Breast epithelium (tissue), 4 donors: Measurements from ENCODE around the gene SLC1A7. TPM values are rescaled to one million over a fixed set of nuclear protein-coding genes. Genes with fewer than 3 reads are reported as not detected.

Source experiments
- DNase-seq, 2 donors: peaks; one replicate each; pipeline ENCODE4 v3.0.0-alpha.2; 2019; ENCODE audit warnings: low spot score in 2 of 2
- H3K27ac ChIP-seq, 2 donors: fragments of 200-600 bp; sonication (generic) in 1 of 2; one replicate each; pipeline ENCODE4 v1.5.1; 2016 to 2019; ENCODE audit warnings: mild to moderate bottlenecking in 1 of 2
- H3K27me3 ChIP-seq, 2 donors: fragments of 200-600 bp; sonication (generic) in 1 of 2; one replicate each; pipeline versions ENCODE4 v1.5.1 to v1.6.0; 2017 to 2019; ENCODE audit warnings: control low read depth in 1 of 2, mild to moderate bottlenecking in 1 of 2
- H3K36me3 ChIP-seq: fragments of 200-600 bp; one replicate; pipeline ENCODE4 v1.5.1; 2019
- H3K4me1 ChIP-seq, 2 donors: fragments of 200-600 bp; sonication (generic); one replicate each; pipeline ENCODE4 v1.5.1; 2016 to 2019; ENCODE audit warnings: control low read depth in 1 of 2
- H3K4me3 ChIP-seq, 3 donors: fragments of 200-600 bp; sonication (generic); 1 replicate in 2 of 3; 2 replicates in 1 of 3; pipeline ENCODE4 v1.5.1; 2016 to 2019; ENCODE audit warnings: mild to moderate bottlenecking in 3 of 3, moderate library complexity in 2 of 3
- H3K9me3 ChIP-seq, 2 donors: fragments of 200-600 bp; sonication (generic) in 1 of 2; one replicate each; pipeline ENCODE4 v1.5.1; 2016 to 2019; ENCODE audit warnings: control low read depth in 1 of 2
- CTCF ChIP-seq, 3 donors: fragments of 450-650 bp; IDR thresholded peaks; one replicate each; pipeline ENCODE4 v1.5.1; 2016 to 2017; ENCODE audit warnings: antibody characterized with exemption in 3 of 3, mild to moderate bottlenecking in 3 of 3, moderate library complexity in 3 of 3
- POLR2A ChIP-seq: fragments of 450-650 bp; IDR thresholded peaks from one replicate; pipeline ENCODE4 v1.6.1; 2016; ENCODE audit warnings: antibody characterized with exemption, mild to moderate bottlenecking, moderate library complexity
- POLR2AphosphoS5 ChIP-seq, 3 donors: sonication (generic); formaldehyde crosslinking; IDR thresholded peaks; one replicate each; pipeline ENCODE4 v1.6.1; 2017; ENCODE audit warnings: antibody characterized with exemption in 3 of 3
- intact Hi-C: fragments of 100-400 bp; cut with DNase I; formaldehyde crosslinking; loops from one replicate; pipeline ENCODE4 v1.15.1; 2023; ENCODE audit warnings: low total_unique reads
- total RNA-seq, 3 donors: library from RNA; depleted of rRNA; stranded (reverse); fragments of >200 nt; gene quantifications; one replicate each; pipeline ENCODE4 v1.1.0, GENCODE V29; 2016

Gene SLC1A7
- total RNA-seq, 3 donors from 2014 or later, result 0.16 TPM; not detected in 2

- intact Hi-C loops, result no loop called here
- H3K27ac ChIP-seq, result no peak overlapping the region
- H3K9me3 ChIP-seq, result no peaks in the 10 kb centered on the region
- TF ChIP-seq CTCF (IDR thresholded peaks at IDR 0.05), result no peak
- no peak for TF ChIP-seq POLR2AphosphoS5 (IDR thresholded peaks at IDR 0.05)
- TF ChIP-seq POLR2A, result no peak
- no peaks in the 10 kb centered on the region for H3K36me3 ChIP-seq
- H3K4me3 ChIP-seq, result no peak overlapping the region
- no peaks in the 10 kb centered on the region for H3K4me1 ChIP-seq
- H3K27me3 ChIP-seq, result no peaks in the 10 kb centered on the region
- DNase-seq, result peak in 1 of 2 donors; percentile 10
These were observed 11.4 kb downstream of the SLC1A7 start for GRCh38 chr1:53130878-53131589.

- no peak overlapping the region for H3K27ac ChIP-seq
- H3K9me3 ChIP-seq, result no peaks in the 10 kb centered on the region
- no peak for DNase-seq
- no peaks in the 10 kb centered on the region for H3K4me1 ChIP-seq
- no peak overlapping the region for H3K4me3 ChIP-seq
- no peaks in the 10 kb centered on the region for H3K36me3 ChIP-seq
- H3K27me3 ChIP-seq, result no peaks in the 10 kb centered on the region
- intact Hi-C loops, result no loop called here
- TF ChIP-seq CTCF (IDR thresholded peaks at IDR 0.05), result no peak
- no peak for TF ChIP-seq POLR2AphosphoS5 (IDR thresholded peaks at IDR 0.05)
- no peak for TF ChIP-seq POLR2A
These were observed 11.9 kb downstream of the SLC1A7 start for GRCh38 chr1:53130598-53130877.

- Histone ChIP-seq H3K27ac (no peak overlapping the region), H3K9me3 (no peaks in the 10 kb centered on the region), H3K27me3 (no peaks in the 10 kb centered on the region), H3K36me3 (no peaks in the 10 kb centered on the region), H3K4me3 (no peak overlapping the region), H3K4me1 (no peaks in the 10 kb centered on the region)
- DNase-seq, result peak in 1 of 2 donors; percentile 33
- TF ChIP-seq CTCF (IDR thresholded peaks at IDR 0.05) (no peak), POLR2AphosphoS5 (IDR thresholded peaks at IDR 0.05) (no peak), POLR2A (no peak)
- intact Hi-C loops, result no loop called here
These were observed 12.4 kb downstream of the SLC1A7 start for GRCh38 chr1:53129891-53130597.

GRCh38 chr1:53128401-53128800 is 14.0 kb downstream of the SLC1A7 start:
- DNase-seq, result no peak
- Histone ChIP-seq H3K4me1 (no peaks in the 10 kb centered on the region), H3K27me3 (no peaks in the 10 kb centered on the region), H3K36me3 (no peaks in the 10 kb centered on the region), H3K4me3 (no peak overlapping the region), H3K9me3 (no peaks in the 10 kb centered on the region), H3K27ac (no peak overlapping the region)
- TF ChIP-seq POLR2AphosphoS5 (IDR thresholded peaks at IDR 0.05) (no peak), CTCF (IDR thresholded peaks at IDR 0.05) (no peak), POLR2A (no peak)
- intact Hi-C loops, result no loop called here

- no peaks in the 10 kb centered on the region for H3K4me1 ChIP-seq
- H3K27ac ChIP-seq, result no peak overlapping the region
- TF ChIP-seq POLR2A, result no peak
- TF ChIP-seq POLR2AphosphoS5 (IDR thresholded peaks at IDR 0.05), result no peak
- TF ChIP-seq CTCF (IDR thresholded peaks at IDR 0.05), result no peak
These were observed 14.9 kb downstream of the SLC1A7 start for GRCh38 chr1:53127546-53127945.

More at GRCh38 chr1:53127546-53127945, 14.9 kb downstream of the SLC1A7 start:
- Histone ChIP-seq H3K4me3 (no peak overlapping the region), H3K27me3 (no peaks in the 10 kb centered on the region), H3K36me3 (no peaks in the 10 kb centered on the region), H3K9me3 (no peaks in the 10 kb centered on the region)
- intact Hi-C loops, result no loop called here
- DNase-seq, result no peak
